ENCODE measurements around the gene PARD3B.

PARD3B gene

DNA sequence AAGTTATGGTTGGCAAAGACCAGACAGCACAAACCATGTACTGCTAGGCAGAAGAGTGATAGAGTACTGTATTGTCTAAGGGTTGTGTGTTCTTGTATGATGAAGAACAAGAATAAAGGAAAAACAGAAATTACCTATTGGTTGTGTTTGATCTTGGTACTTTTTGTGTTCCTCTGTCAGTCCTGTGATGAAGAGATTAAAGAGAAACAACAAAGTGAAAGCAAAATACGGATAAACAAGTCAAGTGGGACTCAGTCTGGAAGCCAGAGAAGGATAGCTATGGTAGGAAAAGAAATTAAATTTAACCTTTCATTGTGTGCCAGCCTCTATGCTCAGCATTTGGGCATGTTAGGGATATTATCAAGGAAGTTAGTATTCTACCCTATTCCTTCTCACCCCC, 413.1 kb downstream of the PARD3B start:
- DNase-seq (ENCODE audit: low read depth) = no peak

DNA sequence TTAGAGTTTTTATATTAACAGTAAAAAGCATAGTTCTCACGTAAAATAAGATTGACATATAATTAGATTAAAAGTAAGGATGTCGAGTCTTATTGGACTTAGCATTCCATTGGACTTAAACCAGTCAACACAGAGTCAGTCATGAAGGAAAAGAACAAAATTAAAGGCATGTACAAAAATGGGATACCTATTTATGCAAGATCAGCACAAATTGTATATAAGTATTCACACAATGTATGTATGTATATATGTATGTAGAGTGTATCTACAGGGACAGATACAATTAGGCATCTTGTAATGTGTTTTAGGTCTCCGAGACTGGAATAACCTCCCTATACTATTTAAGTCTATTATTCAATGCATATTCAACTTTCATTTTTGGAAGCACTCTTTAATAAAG, 419.1 kb downstream of the PARD3B start:
- no peak for DNase-seq (ENCODE audit: low read depth)

DNA sequence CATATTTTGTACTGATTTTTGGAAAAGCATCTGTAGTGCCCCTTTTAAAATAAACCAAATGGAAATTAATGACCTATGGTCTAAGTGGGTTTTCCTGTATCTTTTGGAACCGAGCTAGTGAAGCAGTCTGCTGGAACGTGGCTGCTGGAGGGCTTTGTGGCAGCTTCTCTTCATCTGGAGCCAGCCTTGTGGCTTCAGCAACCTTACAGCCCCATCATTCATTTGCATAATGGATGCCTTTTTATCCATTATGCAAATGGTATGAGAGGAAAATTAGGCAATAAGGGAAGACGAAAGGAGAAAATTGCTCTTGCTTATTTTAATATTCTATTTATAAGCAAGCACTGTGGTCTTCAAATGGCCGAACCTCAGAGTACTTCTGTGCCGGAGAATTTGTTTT, 421.0 kb downstream of the PARD3B start:
- DNase-seq (ENCODE audit: low read depth) = no peak

DNA sequence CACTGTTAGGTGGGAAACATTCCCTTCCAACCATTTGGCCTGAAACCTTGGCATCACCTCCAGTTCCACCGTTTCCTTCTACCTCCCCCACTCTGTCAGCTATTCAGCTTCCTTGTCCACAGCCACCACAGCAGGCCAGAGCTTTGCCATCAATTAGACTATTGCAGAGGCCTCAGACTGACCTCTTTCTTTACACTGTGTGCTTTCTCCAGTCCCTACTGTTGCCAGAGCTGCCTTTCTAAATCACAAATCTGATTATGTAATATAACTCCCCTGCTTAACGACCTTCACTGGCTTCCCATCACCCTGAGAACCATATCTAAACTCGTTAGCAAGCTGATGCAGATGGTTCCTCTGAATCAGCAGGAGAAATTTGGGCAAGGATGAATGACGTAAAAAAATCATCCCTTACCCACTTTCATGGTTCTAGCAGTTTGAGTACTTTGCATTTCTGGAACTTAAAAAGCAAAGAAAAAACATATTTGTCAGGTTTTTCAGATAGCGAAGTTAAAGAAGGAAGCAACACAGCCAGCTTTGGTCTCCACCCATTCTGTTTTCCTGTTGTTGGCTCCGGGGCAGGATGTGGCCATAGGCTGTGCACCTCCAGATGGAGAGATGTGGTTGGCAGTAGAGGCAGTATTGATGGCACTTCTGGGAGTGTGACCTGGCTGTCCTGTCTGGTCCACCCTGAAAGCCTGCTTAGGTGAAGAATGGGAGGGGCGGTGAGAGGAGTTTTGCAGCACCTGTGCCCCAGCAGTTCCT, 422.1 kb downstream of the PARD3B start:
- no peak for DNase-seq (ENCODE audit: low read depth)

DNA sequence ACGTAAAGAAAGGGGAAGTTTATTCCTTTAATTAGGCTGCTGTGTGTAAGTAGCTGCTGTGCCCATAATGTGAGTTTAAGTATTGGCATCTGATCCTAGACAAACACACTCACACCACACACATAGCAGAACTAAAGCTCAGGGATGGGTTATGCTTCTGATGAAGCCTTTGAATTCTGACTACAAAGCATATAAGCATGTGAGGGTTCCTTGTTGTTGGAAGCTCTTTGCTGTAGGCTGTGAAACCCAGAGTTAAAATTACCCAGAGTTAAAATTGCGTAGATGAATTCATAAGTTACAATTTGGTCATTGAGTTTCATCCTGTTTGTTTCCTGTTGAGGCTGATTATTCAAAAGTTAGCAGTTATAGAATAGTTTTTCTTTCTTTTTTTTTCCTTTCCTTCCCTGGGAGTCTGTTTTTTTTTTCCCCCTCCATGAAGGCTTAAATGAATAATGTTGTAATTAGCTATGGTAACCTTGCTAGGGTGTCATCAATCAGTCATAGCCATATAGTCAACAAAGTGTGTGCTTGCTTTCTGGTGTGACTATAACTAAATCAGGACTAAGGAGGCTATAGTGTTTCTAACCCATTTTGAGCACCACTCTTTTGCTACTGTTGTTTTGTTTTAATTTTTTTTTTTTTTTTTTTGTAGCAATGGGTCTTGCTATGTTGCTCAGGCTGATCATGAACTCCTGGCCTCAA, 426.1 kb downstream of the PARD3B start:
- DNase-seq (ENCODE audit: low read depth) = no peak

DNA sequence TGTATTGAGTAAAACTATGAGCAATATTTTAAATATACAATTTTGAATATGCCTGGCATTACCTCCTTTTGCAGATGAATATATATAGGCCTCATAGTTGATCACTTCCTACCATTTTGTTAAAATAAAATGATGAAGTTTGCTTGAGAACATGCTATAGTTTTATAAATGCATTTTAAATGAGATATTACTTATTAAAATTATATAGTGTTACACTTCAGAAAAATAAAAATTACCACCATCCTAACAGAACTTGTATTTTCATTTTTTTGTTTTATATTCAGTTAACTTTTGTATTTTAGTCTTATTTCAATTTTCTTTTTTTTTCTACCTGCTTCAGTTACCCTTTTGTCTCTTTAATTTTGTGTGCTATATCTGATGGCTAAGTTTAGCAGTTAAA, 426.9 kb downstream of the PARD3B start:
- DNase-seq (ENCODE audit: low read depth) = no peak

DNA sequence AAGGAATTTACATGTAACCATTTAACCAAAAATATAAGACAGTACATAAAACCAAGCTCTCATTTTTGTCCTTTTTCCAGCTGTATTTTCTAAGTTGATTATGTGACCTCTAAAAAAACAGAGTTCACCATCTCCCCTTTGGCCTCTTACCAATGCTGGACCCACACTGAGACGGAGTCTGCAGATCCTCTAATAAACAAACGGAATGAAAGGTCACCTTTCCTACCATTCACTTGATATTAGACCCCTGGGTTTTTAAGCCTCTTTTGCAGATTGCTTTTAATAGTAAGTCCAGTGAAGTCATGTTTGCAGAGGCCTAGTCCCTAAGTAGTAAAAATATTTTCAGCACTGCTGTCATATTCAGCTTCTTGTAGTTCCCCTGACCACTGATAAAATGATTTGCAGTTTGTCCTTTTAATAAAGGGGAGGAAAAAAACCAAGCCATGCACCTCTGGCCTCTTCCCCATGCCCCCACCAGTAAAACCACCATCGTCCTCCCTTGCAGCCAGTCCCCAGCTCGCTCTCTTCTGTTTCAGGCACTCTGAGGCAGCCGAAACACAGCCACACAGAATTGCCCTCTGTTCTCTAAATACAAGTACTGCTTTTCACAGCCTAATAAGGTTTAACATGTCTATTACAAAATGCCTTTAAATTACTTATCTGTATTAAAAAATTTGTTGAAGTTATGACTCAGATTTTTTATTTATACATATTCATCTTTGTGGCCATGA, 427.5 kb downstream of the PARD3B start:
- DNase-seq (ENCODE audit: low read depth) = no peak

DNA sequence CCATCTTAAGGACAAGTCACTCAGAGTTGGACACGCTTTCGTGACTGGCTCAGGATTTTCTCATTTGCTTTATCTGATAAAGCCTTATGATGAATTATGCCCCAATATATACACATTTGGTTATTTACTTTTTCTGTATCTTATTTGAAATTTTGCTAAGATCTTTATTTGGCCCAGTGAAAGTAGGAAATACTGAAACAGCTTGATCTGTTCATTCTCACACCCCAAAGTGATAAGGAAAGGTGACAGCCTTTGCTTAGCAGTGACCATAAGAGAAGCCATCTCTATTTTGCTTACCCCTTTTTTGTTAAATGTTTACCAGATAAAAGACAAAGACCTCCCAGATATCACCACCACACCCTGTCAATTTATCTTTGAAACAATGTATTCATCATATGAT, 428.3 kb downstream of the PARD3B start:
- no peak for DNase-seq (ENCODE audit: low read depth)

DNA sequence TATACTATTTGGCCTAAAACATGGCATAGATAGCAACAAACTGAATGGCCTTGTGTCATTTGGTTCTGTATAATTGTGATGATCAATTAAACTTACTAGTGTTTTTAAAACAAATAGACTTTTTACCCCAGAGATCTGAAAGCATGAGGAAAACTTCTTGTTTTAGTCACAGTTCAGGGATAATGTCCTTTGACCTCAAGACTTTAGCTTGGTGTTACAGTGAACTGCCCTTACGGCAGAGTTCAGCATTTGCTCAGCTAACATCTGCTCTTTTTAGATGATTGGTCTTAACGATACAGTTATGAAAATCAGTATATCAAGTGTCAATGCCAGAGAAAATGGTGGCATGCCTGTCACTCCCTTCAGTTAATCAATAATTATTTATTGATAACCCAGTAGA, 429.2 kb downstream of the PARD3B start:
- DNase-seq (ENCODE audit: low read depth) = no peak

DNA sequence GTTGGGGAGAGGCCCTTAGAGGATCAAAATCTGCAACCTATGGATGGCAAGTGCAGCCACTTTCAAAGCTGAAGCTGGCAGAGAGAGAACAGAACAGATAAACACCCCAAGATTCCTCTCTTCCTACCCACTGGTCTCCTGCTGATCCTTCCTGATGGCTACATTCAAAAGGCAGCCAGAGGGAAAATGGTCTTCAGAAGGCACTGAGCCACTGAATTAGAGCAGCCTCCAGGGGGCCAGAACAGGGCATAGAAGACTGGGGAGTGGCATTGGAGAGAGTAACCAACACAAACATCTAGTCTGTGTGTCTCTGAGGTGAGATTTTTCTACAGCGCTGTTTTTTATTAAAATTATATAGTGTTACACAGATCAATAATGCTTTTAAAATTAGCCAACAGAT, 432.6 kb downstream of the PARD3B start:
- no peak for DNase-seq (ENCODE audit: low read depth)

DNA sequence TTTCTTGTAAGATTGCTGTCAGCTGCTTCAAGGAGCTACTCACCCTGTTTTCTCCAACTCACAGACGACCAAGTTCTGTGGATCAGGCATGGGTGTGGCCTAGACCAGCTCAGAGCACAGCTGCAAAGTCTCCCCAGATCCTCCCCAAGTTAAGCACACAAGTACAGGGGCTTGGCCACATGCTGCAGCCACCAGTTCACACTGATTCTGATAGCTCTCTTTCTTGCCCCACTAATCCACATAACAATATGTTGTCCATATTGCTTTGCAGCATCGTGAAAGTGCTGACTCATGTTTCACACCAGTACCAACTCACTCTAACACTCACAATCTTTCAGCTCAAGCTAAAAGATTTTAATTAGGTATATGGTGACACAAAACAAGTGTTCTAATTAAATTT, 437.0 kb downstream of the PARD3B start:
- no peak for DNase-seq (ENCODE audit: low read depth)

DNA sequence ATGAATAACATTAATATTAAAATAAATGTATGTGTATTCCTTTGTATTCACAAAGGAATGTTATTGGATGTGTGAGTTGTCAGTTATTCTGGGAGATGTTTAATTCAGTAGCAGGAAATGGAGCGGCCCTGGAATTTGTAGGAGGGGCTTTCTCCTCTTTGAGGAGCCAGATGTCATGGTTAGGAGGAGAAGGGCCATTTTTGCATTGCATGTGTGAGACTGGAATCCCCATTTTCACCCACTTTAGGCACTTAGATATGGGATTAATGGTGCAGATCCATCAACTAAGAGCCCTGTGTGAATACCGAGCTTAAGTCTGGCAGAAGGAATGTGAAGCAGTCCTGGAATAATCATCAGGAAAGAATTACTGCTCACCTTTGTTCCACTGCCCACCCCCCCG, 439.2 kb downstream of the PARD3B start:
- no peak for DNase-seq (ENCODE audit: low read depth)

DNA sequence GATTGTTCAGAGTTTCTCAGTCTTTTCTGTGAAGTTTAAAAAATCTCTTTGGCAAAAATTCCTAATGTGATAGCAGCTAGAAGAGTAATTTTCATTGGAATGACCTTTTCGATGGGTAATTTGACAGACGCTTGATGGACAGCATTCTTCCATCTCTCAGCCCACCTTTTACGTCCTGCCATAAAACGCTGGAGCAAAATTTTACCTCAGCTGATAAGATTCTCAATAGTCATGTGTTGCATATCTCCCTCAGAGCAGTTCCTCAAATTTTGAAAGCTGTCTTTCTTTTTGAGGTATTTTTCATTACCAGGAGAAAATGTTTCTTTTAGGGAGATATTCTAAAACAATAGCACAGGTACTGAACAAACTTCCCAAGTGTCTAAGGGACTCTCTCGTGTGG, 441.4 kb downstream of the PARD3B start:
- DNase-seq (ENCODE audit: low read depth) = no peak

DNA sequence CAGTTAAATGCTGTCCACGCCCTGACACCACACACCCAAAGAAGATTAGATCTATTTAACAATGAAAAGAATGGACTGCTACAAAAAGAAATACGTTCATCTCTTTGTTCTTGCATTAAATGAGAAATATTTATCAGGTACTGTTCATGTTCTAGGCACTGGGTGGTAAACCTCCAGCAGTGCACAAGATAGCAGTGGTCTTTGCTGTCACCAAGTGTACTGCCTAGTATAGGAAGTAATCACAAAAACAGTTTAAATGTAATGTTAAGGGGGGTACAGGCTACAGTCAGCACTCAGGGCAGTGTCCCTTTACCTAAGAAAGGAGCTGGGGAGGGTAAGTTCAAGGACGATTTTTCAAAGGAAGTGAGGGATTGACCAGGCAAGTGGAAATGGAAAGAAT, 443.6 kb downstream of the PARD3B start:
- no peak for DNase-seq (ENCODE audit: low read depth)

DNA sequence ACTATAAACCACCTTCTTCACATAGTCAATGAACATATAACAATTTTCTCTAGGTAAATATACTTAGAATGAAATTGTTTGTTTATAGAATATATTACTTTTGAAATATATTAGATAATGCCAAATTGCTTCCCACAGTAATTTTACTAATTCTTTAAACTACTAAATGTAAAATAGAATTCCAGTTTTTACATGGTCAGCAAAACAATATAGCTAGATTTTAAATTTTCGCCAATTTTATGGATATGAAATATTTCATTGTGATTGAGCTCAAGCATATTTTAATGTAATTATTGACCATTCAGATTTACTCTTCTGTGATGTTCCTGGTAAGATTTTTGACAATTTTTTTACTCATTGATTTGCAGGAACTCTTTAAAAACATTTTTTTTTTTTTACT, 444.6 kb downstream of the PARD3B start:
- no peak for DNase-seq (ENCODE audit: low read depth)

DNA sequence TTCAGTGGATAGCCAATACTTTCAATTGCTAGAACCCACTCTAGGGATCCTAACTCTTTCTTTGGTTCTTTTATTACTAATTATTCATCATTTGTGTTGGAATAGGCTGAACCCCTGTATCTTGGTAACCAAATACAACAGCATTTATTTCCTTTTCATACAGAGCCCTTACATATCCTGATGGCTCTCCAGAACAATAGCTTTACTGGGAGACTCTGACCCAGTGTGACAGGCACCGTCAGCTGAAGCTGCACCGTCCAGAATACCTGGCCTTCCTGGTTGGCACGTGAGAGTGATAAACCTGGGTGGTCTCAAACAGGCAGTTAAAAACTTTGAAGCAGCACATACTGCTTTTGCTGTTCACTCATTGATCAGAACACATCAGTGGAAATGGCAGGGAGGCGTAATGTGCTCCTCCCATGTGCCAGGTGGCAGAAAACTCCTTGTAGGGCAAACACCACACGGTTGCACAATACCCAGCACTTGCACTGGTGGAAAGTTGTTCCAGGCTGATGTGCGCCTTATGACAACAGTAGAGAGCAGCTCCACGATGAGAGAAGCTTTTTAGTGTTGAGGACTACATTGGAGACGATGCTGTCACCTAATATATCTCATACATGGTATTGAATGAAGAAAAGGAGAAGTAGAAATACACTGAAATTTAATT, 456.2 kb downstream of the PARD3B start:
- no peak for DNase-seq (ENCODE audit: low read depth)

DNA sequence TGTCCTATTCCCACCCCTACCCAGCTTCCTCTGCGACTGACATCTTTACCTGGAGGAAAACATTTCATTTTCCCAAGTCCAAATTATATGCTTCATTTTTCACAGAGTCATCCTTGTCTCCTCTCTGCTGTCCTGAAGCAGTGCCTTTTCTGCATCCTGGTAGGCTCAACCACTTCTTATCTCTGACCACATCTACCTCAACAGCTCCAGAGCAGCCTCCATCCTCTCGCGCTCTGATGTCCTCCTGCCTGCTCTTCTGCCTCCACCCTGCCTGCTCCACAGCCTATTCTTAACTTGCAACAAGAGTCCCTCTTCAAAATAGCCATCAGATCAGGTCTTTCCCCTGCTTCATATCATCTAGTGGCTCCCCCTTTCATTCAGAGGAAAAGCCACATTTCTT, 457.1 kb downstream of the PARD3B start:
- no peak for DNase-seq (ENCODE audit: low read depth)

DNA sequence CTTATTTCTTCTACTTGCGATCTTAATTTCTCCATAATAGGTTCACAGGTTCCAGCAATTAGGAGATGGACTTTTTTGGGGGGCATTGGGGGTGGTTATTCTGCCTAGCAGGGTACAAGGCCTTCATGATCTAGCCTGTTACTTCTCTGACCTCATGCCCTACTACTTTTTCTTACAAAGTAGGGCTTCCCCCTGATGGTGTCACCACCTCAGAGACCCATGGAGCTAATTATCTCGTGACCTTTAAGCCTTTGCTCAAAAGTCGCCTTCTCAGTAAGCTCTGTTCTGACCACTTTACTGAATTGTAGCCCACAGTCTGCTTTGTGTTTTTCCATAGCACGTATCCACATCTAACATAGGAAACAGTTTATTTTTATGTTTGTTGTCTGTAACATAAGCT, 458.0 kb downstream of the PARD3B start:
- DNase-seq (ENCODE audit: low read depth) = no peak

DNA sequence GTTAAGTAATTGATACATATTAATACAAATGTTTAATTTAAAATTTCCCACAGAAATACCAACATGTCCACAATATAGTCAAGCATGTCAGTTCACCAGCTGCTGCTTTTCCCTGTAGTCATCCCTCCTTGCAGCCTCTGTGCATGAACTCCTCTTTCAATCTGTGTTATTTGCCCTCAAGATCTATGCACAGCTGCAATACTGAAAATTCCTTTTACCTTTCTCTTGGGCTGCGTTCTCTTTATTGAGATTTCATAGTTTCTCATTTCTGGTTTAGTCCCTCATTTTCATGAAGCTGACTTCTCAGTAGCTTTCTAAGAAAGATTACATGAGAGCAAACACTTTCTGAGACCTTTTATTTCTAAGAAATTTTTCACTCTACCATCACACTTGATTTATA, 464.9 kb downstream of the PARD3B start:
- DNase-seq (ENCODE audit: low read depth) = no peak

DNA sequence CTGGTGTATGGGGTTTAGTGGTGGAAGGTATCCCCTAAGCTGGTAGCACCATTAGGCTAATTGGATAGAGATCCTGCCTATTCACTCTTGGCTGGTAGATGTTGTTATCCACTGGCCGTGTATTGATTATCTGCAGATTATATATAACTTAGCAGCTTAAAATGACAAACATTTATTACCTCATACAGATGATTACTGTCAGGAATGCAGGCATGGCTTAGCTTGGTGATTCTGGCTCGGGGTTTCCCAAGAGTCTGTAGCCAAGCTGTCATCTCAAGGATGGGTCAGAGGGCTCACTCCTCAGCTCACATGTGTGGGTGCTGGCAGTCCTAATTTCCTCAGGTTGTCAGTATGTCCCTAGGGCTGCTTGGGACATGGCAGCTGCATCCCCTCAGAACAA, 465.8 kb downstream of the PARD3B start:
- no peak for DNase-seq (ENCODE audit: low read depth)

DNA sequence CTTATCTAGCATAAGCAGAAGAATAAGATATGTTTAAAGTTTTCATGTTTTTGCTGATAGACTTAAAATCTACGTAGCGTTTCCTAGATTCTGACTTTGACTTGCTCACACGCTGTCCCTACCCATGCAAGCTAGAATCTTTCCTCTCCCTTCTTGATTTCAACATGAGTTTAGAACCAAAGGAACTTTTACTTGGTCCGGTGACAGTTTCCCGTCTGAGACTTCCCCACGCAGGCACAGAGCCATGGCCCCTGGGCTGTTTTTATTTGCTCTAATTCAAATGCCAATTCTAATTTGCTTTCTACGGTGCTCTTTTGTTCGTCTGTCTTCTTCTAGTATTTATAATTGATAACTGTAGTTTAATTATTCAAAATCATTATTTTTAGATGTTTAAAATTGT, 467.7 kb downstream of the PARD3B start:
- no peak for DNase-seq (ENCODE audit: low read depth)

DNA sequence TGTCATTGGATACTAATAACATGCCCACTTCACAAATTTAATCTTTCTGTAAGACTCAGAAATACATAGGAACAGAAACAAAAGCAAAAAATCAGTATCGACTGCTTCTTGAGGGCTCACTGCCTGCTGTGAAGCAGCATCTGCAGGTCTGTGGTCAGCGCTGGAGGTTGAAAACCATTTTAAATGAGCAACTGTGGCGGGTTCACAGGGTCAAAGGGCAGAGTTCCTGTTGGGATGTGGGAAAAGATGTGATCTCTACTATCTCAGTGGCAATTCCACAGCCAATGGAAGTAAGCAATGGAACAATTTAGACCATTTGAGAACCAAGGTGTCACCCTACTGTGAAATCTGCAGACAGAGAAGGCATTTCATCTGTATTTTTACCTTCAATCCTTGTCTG, 468.3 kb downstream of the PARD3B start:
- no peak for DNase-seq (ENCODE audit: low read depth)

DNA sequence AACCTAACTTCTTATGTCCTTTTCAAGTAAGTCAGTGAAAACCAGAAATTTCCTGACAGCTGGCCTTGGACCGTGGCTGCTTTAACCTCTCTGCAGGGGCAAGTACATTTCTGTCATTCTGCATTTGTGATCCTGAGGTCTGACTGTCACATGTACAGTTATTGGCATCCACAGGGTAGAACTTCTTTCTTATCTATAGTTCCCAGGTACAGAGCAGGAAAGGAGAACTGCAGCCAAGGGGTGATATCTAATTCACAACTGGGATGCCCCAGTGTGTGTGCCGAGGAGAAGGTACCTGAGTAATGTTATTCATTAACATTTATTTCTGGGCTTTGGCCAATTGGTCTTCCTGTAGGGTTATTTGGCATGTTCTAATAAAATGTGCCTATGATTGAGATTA, 468.9 kb downstream of the PARD3B start:
- no peak for DNase-seq (ENCODE audit: low read depth)
